HG02973 (cell line): Measurements from ENCODE around the gene RALGAPA2.
A peak's percentile ranks its signal among the peaks of the same experiment; 100 is the strongest.

Experiments used
- ATAC-seq: cut with Tn5 transposase; IDR thresholded peaks from one replicate; pipeline ENCODE4 v1.9.1; 2021; ENCODE audit warnings: moderate library complexity; ENCODE audit not compliant: unreplicated experiment

The RALGAPA2 gene

GRCh38 chr20:20503777-20504530 is 208.5 kb downstream of the RALGAPA2 start:
- ATAC-seq = no peak

- ATAC-seq = no peak
Observed at GRCh38 chr20:20501128-20501527, 211.3 kb downstream of the RALGAPA2 start.

GRCh38 chr20:20500312-20500711 is 212.1 kb downstream of the RALGAPA2 start:
- no peak for ATAC-seq

- ATAC-seq = no peak
Observed at GRCh38 chr20:20499439-20499838, 213.0 kb downstream of the RALGAPA2 start.

GRCh38 chr20:20498076-20498861 is 214.2 kb downstream of the RALGAPA2 start:
- no peak for ATAC-seq

GRCh38 chr20:20497242-20497978 is 215.0 kb downstream of the RALGAPA2 start:
- ATAC-seq = peak; percentile 51

GRCh38 chr20:20495729-20496503 is 216.5 kb downstream of the RALGAPA2 start:
- ATAC-seq = no peak

- ATAC-seq = no peak
Observed at GRCh38 chr20:20493701-20494100, 218.7 kb downstream of the RALGAPA2 start.

- ATAC-seq = no peak
Observed at GRCh38 chr20:20492521-20493332, 219.7 kb downstream of the RALGAPA2 start.

GRCh38 chr20:20491784-20492264 is 220.6 kb downstream of the RALGAPA2 start:
- ATAC-seq = no peak

GRCh38 chr20:20491110-20491783 is 221.2 kb downstream of the RALGAPA2 start:
- no peak for ATAC-seq

- ATAC-seq = no peak
Observed at GRCh38 chr20:20490673-20491072, 221.8 kb downstream of the RALGAPA2 start.

GRCh38 chr20:20489648-20490341 is 222.6 kb downstream of the RALGAPA2 start:
- ATAC-seq = peak; percentile 22

- peak; percentile 91 for ATAC-seq
Observed at GRCh38 chr20:20489054-20489453, 223.4 kb downstream of the RALGAPA2 start.

GRCh38 chr20:20488388-20488787 is 224.1 kb downstream of the RALGAPA2 start:
- no peak for ATAC-seq

- no peak for ATAC-seq
Observed at GRCh38 chr20:20487811-20488210, 224.6 kb downstream of the RALGAPA2 start.

- no peak for ATAC-seq
Observed at GRCh38 chr20:20483328-20483727, 229.1 kb downstream of the RALGAPA2 start.

- no peak for ATAC-seq
Observed at GRCh38 chr20:20482453-20482852, 230.0 kb downstream of the RALGAPA2 start.

GRCh38 chr20:20480689-20481088 is 231.8 kb downstream of the RALGAPA2 start:
- no peak for ATAC-seq
